ENCODE data around the gene IDH3G.
"Not testable (repeated sequence)": the region's sequence is repeated elsewhere in the genome, so short reads cannot be mapped to it uniquely, and the experiment has no call there.

Gene IDH3G

GRCh38 chrX:153771415-153772315 lies 22.5 kb downstream of the IDH3G start:
- no peak for DNase-seq

GRCh38 chrX:153770601-153771414 lies 23.4 kb downstream of the IDH3G start:
- DNase-seq, result no peak

- no peak for DNase-seq
These were observed 24.1 kb downstream of the IDH3G start for GRCh38 chrX:153769865-153770600.

- DNase-seq, result no peak
These were observed 24.9 kb downstream of the IDH3G start for GRCh38 chrX:153769158-153769864.

- DNase-seq, result no peak
These were observed 25.6 kb downstream of the IDH3G start for GRCh38 chrX:153768311-153769157.

- no peak for DNase-seq
These were observed 26.5 kb downstream of the IDH3G start for GRCh38 chrX:153767674-153768055.

- DNase-seq, result no peak
These were observed 27.1 kb downstream of the IDH3G start for GRCh38 chrX:153766871-153767673.

- DNase-seq, result peak; percentile 41
These were observed 27.9 kb downstream of the IDH3G start for GRCh38 chrX:153766098-153766817.

GRCh38 chrX:153765138-153766079 lies 28.8 kb downstream of the IDH3G start:
- DNase-seq, result no peak

GRCh38 chrX:153764786-153765137 lies 29.4 kb downstream of the IDH3G start:
- no peak for DNase-seq

- DNase-seq, result peak; percentile 78 to 82
These were observed 30.0 kb downstream of the IDH3G start, which contains the start of gene PLXNB3 for GRCh38 chrX:153763989-153764755. Gene PLXNB3 (plus strand): TSS chrX:153764249. CDS start chrX:153765536, 1,287 bp downstream.

- DNase-seq, result no peak
These were observed 30.8 kb downstream of the IDH3G start for GRCh38 chrX:153763298-153763932.

GRCh38 chrX:153762626-153763173 lies 31.5 kb downstream of the IDH3G start:
- DNase-seq, result no peak

- no peak for DNase-seq
These were observed 32.3 kb downstream of the IDH3G start for GRCh38 chrX:153761863-153762262.

GRCh38 chrX:153755136-153755535 lies 39.0 kb downstream of the IDH3G start:
- no peak for DNase-seq

GRCh38 chrX:153750127-153750774 lies 43.9 kb downstream of the IDH3G start:
- no peak for DNase-seq

GRCh38 chrX:153749017-153749416 lies 45.2 kb downstream of the IDH3G start:
- DNase-seq, result not testable (repeated sequence)

Data from stimulated activated CD4-positive, alpha-beta T cell treated with anti-CD3 and anti-CD28 coated beads, Interleukin-2, amount 100 ng/mL, for 24 hours (primary cell).